ENCODE results near the gene SH3RF2.

- TF ChIP-seq ZNF577 (CRISPR knock-in tag; IDR thresholded peaks at IDR 0.05; ENCODE audit: borderline replicate concordance, low read depth) = no peak
- no peak for TF ChIP-seq FOXK1 (CRISPR knock-in tag; IDR thresholded peaks at IDR 0.05; ENCODE audit: borderline replicate concordance, low read depth)
- TF ChIP-seq SMAD3 (CRISPR knock-in tag; IDR thresholded peaks at IDR 0.05) = no peak
- TF ChIP-seq ZEB1 (IDR thresholded peaks at IDR 0.05; ENCODE audit: insufficient replicate concordance, low read depth) = no peak
- TF ChIP-seq, protein P1, sequence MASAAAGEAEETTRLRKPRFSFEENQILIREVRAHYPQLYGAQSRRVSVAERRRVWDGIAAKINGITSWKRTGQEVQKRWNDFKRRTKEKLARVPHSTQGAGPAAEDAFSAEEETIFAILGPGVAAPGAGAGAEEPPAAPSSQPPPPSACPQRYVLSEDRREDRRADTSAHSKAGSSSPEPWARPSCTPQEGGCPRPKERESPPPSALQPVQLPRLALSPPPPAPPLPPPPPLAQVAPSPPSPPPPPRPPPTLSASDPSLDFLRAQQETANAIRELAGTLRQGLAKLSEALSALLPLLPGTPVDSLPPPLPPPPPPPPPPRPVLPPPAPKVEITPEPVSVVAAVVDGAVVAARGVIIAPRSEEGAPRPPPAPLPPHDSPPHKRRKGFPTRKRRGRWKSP (CRISPR knock-in tag; IDR thresholded peaks at IDR 0.05) = no peak
- TF ChIP-seq, protein P2, sequence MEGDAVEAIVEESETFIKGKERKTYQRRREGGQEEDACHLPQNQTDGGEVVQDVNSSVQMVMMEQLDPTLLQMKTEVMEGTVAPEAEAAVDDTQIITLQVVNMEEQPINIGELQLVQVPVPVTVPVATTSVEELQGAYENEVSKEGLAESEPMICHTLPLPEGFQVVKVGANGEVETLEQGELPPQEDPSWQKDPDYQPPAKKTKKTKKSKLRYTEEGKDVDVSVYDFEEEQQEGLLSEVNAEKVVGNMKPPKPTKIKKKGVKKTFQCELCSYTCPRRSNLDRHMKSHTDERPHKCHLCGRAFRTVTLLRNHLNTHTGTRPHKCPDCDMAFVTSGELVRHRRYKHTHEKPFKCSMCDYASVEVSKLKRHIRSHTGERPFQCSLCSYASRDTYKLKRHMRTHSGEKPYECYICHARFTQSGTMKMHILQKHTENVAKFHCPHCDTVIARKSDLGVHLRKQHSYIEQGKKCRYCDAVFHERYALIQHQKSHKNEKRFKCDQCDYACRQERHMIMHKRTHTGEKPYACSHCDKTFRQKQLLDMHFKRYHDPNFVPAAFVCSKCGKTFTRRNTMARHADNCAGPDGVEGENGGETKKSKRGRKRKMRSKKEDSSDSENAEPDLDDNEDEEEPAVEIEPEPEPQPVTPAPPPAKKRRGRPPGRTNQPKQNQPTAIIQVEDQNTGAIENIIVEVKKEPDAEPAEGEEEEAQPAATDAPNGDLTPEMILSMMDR (CRISPR knock-in tag; IDR thresholded peaks at IDR 0.05) = no peak
- TF ChIP-seq CEBPB (IDR thresholded peaks at IDR 0.05; ENCODE audit: borderline replicate concordance, low read depth, low read length) = no peak
- TF ChIP-seq ZNF558 (CRISPR knock-in tag; IDR thresholded peaks at IDR 0.05; ENCODE audit: borderline replicate concordance) = no peak
These were observed 83.7 kb downstream of the SH3RF2 start for GRCh38 chr5:146020100-146020499.
